Measurements from ENCODE around the gene ZDHHC14.

ZDHHC14 gene

DNA sequence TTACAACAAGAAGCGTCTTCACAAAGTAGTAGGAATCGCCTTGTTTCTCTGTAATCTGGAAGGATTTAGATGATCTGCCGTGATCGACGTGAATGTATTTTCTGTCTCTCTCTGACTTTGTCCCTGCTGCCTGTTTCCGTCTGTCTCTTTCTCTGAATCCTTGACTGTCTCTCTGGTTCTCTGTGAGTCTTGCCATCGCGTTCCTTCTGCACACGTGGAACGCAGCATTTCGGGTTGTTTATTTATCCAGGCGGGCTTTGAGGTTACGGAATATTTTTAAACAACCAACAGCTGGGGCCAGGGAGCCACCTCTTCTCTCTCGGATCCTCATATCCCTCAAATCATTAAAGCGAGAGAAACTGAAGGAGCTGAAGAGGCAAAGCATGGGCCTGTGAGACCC is 215.9 kb downstream of the ZDHHC14 start:
- Histone ChIP-seq H3K18ac (ENCODE audit: low read length) (no peak overlapping the region), H3K79me2 (ENCODE audit: control insufficient read depth, insufficient read depth, low read length) (no peaks in the 10 kb centered on the region), H2BK5ac (ENCODE audit: low read length) (no peak overlapping the region), H3K4ac (ENCODE audit: low read depth, low read length) (no peak overlapping the region), H2AK5ac (ENCODE audit: low read length) (no peak overlapping the region), H3K27me3 (ENCODE audit: insufficient read depth, low read length, poor library complexity) (no peaks in the 10 kb centered on the region), H4K5ac (ENCODE audit: low read length) (no peak overlapping the region), H3K4me2 (ENCODE audit: low read length) (no peak overlapping the region), H3K4me1 (ENCODE audit: control insufficient read depth, low read depth, low read length) (no peaks in the 10 kb centered on the region), H3K4me3 (ENCODE audit: low read length) (no peak overlapping the region), H3K79me1 (ENCODE audit: low read length) (no peaks in the 10 kb centered on the region), H3K9ac (ENCODE audit: low read length) (no peak overlapping the region), H3K23ac (ENCODE audit: low read length) (no peak overlapping the region), H4K8ac (ENCODE audit: low read depth, low read length) (no peak overlapping the region), H3K56ac (ENCODE audit: low read length) (no peak overlapping the region), H2BK120ac (ENCODE audit: low read depth, low read length) (no peak overlapping the region), H2BK15ac (replicated peaks; ENCODE audit: low read depth) (no peak overlapping the region), H3K36me3 (ENCODE audit: control insufficient read depth, insufficient read depth, low read length) (no peaks in the 10 kb centered on the region), H3K27ac (ENCODE audit: low read depth, low read length) (no peak overlapping the region)
- WGBS (ENCODE audit: extremely low coverage, insufficient coverage, low lambda C conversion rate): no CpG with 5 or more reads among the region's 15 CpGs
- no peak for DNase-seq

DNA sequence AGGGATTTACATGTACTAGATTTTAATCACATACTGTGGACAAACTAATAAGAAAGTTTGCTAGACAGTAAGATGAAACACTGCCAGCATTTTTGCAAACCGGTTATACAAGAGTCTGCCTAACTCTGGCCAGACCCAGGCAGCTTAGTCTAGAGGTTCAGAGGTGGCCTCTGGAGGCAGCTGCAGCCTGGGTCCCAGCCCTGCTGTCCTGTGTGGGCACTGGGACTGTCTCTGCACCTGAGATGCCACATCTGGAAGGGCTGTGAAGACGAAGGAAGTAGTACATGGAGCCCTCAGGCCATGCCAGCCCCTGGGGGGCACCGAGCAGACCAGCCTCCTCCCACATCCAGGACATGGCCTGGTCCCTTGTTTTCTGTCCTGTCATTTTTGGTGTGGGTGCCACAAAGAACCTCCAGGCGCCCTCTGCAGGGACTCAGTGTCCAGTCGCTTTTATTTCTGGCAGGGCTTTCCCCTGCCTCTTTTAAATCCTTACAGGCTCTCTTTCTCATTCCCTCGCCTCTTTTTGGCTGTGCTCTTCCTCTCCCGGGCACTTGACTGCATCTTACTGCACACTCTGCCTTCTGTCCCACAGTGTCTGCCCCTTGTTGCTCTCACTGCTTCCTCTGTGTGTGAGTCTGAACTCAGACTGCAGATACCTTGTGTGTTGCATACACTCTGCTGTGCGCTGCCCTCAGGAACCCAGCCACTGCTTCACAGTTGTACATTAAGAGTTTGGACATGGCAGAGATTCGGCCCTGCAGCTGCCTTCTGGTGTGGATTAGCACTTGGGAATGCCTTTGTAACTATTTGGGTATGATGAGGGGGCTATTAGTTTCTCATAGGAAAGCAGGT is 216.7 kb downstream of the ZDHHC14 start:
- no CpG with 5 or more reads among the region's 9 CpGs for WGBS (ENCODE audit: extremely low coverage, insufficient coverage, low lambda C conversion rate)
- no peak overlapping the region for H3K27ac ChIP-seq (ENCODE audit: low read depth, low read length)
- H3K79me2 ChIP-seq (ENCODE audit: control insufficient read depth, insufficient read depth, low read length): no peaks in the 10 kb centered on the region
- no peak overlapping the region for H3K23ac ChIP-seq (ENCODE audit: low read length)
- peak overlapping the region; percentile 1 for H3K56ac ChIP-seq (ENCODE audit: low read length)
- H3K9ac ChIP-seq (ENCODE audit: low read length): peak overlapping the region; percentile 6
- no peak overlapping the region for H2BK5ac ChIP-seq (ENCODE audit: low read length)
- H2BK120ac ChIP-seq (ENCODE audit: low read depth, low read length): no peak overlapping the region
- no peak overlapping the region for H4K8ac ChIP-seq (ENCODE audit: low read depth, low read length)
- no peak overlapping the region for H3K4me3 ChIP-seq (ENCODE audit: low read length)
- peak; percentile 57 for DNase-seq
- no peak overlapping the region for H4K5ac ChIP-seq (ENCODE audit: low read length)
- no peaks in the 10 kb centered on the region for H3K79me1 ChIP-seq (ENCODE audit: low read length)
- no peak overlapping the region for H2AK5ac ChIP-seq (ENCODE audit: low read length)
- H3K36me3 ChIP-seq (ENCODE audit: control insufficient read depth, insufficient read depth, low read length): no peaks in the 10 kb centered on the region
- no peaks in the 10 kb centered on the region for H3K27me3 ChIP-seq (ENCODE audit: insufficient read depth, low read length, poor library complexity)
- H3K4me2 ChIP-seq (ENCODE audit: low read length): no peak overlapping the region
- no peak overlapping the region for H3K18ac ChIP-seq (ENCODE audit: low read length)
- no peaks in the 10 kb centered on the region for H3K4me1 ChIP-seq (ENCODE audit: control insufficient read depth, low read depth, low read length)
- no peak overlapping the region for H3K4ac ChIP-seq (ENCODE audit: low read depth, low read length)
- H2BK15ac ChIP-seq (replicated peaks; ENCODE audit: low read depth): no peak overlapping the region

DNA sequence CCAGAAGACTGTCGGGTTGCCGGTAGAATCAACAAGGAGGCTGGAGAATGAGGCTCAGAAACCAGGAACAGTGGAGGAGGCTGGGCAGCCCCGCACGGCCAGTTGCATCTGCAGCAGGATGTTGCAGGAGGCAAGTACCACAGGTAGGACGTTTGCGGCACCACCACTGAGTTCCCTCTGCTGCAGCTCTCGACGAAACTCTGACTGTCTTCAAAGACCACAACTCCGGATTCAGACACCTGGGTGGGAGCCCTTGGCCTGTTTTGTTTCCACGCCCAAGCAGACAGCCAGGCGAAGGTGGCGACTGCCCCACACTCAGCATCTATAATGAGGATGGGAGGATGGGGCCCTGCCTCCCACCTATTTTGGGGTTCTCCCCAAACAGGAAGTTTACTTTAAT is 218.2 kb downstream of the ZDHHC14 start:
- Histone ChIP-seq H3K4me2 (ENCODE audit: low read length) (no peak overlapping the region), H4K5ac (ENCODE audit: low read length) (no peak overlapping the region), H3K4me3 (ENCODE audit: low read length) (no peak overlapping the region), H4K8ac (ENCODE audit: low read depth, low read length) (no peak overlapping the region), H3K23ac (ENCODE audit: low read length) (no peak overlapping the region), H3K79me1 (ENCODE audit: low read length) (no peaks in the 10 kb centered on the region), H3K27me3 (ENCODE audit: insufficient read depth, low read length, poor library complexity) (no peaks in the 10 kb centered on the region), H2AK5ac (ENCODE audit: low read length) (no peak overlapping the region), H3K36me3 (ENCODE audit: control insufficient read depth, insufficient read depth, low read length) (no peaks in the 10 kb centered on the region), H3K4ac (ENCODE audit: low read depth, low read length) (no peak overlapping the region), H3K56ac (ENCODE audit: low read length) (no peak overlapping the region), H2BK120ac (ENCODE audit: low read depth, low read length) (no peak overlapping the region), H2BK15ac (replicated peaks; ENCODE audit: low read depth) (no peak overlapping the region), H2BK5ac (ENCODE audit: low read length) (no peak overlapping the region), H3K9ac (ENCODE audit: low read length) (no peak overlapping the region), H3K79me2 (ENCODE audit: control insufficient read depth, insufficient read depth, low read length) (no peaks in the 10 kb centered on the region), H3K18ac (ENCODE audit: low read length) (no peak overlapping the region), H3K4me1 (ENCODE audit: control insufficient read depth, low read depth, low read length) (no peaks in the 10 kb centered on the region), H3K27ac (ENCODE audit: low read depth, low read length) (no peak overlapping the region)
- no CpG with 5 or more reads among the region's 12 CpGs for WGBS (ENCODE audit: extremely low coverage, insufficient coverage, low lambda C conversion rate)
- DNase-seq: no peak

DNA sequence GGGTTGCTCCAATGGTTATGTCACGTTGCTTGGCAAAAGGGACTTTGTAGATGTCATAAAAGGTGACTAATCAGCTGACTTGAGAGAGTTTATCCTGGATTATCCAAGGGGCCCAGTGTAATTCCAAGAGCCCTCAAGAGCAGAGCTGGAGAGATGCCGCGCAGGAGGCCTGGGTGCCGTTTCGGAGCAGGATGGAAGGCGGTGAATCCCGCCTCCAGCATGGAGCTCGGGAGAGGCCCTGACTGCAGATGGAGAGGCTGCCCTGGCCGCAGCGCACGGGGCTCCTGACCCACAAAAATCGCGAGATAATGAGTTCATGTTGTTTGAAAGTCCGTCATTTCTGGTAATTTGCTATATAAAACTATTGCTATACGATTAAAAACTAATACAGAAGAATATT is 219.8 kb downstream of the ZDHHC14 start:
- Histone ChIP-seq H3K27ac (ENCODE audit: low read depth, low read length) (no peak overlapping the region), H3K4me3 (ENCODE audit: low read length) (no peak overlapping the region), H3K56ac (ENCODE audit: low read length) (no peak overlapping the region), H2BK15ac (replicated peaks; ENCODE audit: low read depth) (no peak overlapping the region), H3K9ac (ENCODE audit: low read length) (no peak overlapping the region), H3K79me2 (ENCODE audit: control insufficient read depth, insufficient read depth, low read length) (no peaks in the 10 kb centered on the region), H2AK5ac (ENCODE audit: low read length) (no peak overlapping the region), H3K18ac (ENCODE audit: low read length) (no peak overlapping the region), H3K23ac (ENCODE audit: low read length) (no peak overlapping the region), H3K4ac (ENCODE audit: low read depth, low read length) (no peak overlapping the region), H4K8ac (ENCODE audit: low read depth, low read length) (no peak overlapping the region), H3K4me2 (ENCODE audit: low read length) (no peak overlapping the region), H3K4me1 (ENCODE audit: control insufficient read depth, low read depth, low read length) (no peaks in the 10 kb centered on the region), H4K5ac (ENCODE audit: low read length) (no peak overlapping the region), H2BK120ac (ENCODE audit: low read depth, low read length) (no peak overlapping the region), H3K27me3 (ENCODE audit: insufficient read depth, low read length, poor library complexity) (no peaks in the 10 kb centered on the region), H2BK5ac (ENCODE audit: low read length) (no peak overlapping the region), H3K36me3 (ENCODE audit: control insufficient read depth, insufficient read depth, low read length) (no peaks in the 10 kb centered on the region), H3K79me1 (ENCODE audit: low read length) (no peaks in the 10 kb centered on the region)
- DNase-seq: no peak
- no CpG with 5 or more reads among the region's 15 CpGs for WGBS (ENCODE audit: extremely low coverage, insufficient coverage, low lambda C conversion rate)

DNA sequence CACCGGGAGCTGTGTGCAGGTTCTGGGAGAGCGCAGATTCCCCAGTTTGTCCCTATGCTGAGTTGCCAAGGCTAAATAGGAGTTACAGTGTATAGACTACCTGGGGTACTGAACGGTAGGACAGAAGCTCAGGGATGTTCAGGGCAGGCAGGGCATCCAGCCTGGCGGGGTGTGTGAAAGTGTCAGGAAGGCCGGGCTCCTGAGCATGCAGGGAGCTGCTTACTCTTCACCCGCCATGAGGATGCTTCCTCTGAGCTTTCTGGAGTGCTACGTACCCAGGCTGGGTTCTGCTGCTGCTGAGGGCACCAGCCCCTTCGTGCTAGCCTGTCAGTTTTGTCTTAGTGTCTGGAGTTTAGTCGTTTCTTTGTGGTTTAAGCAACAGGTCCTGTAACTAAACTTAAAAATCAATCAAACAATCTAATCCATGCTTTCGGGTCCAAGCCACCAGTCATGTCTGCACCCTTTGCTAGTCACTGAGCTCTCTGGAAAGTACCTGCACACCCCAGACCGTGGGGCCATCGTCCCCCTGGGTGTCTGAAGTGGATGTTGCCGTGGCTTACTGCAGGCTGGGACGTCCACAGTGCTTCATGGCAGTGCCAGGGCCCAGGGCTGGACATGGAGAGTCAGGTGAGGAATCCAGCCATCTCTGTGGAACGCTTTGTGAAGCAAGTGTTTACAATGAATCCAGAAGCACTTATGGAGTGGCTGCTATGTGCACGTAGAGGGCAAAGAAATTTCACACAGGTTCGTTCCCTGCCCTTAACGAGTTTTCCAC is 221.7 kb downstream of the ZDHHC14 start:
- Histone ChIP-seq H4K5ac (ENCODE audit: low read length) (no peak overlapping the region), H3K9ac (ENCODE audit: low read length) (no peak overlapping the region), H3K56ac (ENCODE audit: low read length) (no peak overlapping the region), H3K27me3 (ENCODE audit: insufficient read depth, low read length, poor library complexity) (no peaks in the 10 kb centered on the region), H2BK120ac (ENCODE audit: low read depth, low read length) (no peak overlapping the region), H3K79me2 (ENCODE audit: control insufficient read depth, insufficient read depth, low read length) (no peaks in the 10 kb centered on the region), H3K18ac (ENCODE audit: low read length) (no peak overlapping the region), H2BK5ac (ENCODE audit: low read length) (no peak overlapping the region), H3K79me1 (ENCODE audit: low read length) (no peaks in the 10 kb centered on the region), H3K4me2 (ENCODE audit: low read length) (no peak overlapping the region), H4K8ac (ENCODE audit: low read depth, low read length) (no peak overlapping the region), H3K27ac (ENCODE audit: low read depth, low read length) (no peak overlapping the region), H3K23ac (ENCODE audit: low read length) (no peak overlapping the region), H3K4me3 (ENCODE audit: low read length) (no peak overlapping the region), H2AK5ac (ENCODE audit: low read length) (no peak overlapping the region), H2BK15ac (replicated peaks; ENCODE audit: low read depth) (no peak overlapping the region), H3K36me3 (ENCODE audit: control insufficient read depth, insufficient read depth, low read length) (no peaks in the 10 kb centered on the region), H3K4me1 (ENCODE audit: control insufficient read depth, low read depth, low read length) (peaks cover 5% of the 10 kb centered on the region), H3K4ac (ENCODE audit: low read depth, low read length) (no peak overlapping the region)
- DNase-seq: no peak
- WGBS (ENCODE audit: extremely low coverage, insufficient coverage, low lambda C conversion rate): no CpG with 5 or more reads among the region's 18 CpGs

All from mesendoderm (in vitro differentiated cells).